Measurements from ENCODE around the gene MAML3.

The MAML3 gene

DNA sequence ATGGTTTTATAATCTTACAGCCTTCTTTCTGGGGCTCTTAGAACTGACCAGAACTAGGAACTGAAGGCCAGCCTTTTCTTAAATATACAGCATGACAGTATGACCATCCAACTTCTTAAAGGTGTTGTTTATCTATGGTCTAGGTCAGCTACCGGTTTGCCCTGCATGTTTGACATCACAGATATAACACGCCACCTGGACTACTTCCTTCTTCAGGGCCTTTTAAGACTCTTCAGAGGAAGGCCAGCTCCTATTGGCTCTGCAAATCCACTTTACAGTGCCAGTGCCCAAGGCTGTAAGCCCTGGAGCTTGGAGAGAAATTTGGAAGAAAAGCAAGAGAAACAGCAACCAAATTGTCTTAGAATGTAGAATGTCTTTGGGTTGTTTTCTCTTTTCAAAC is 302.9 kb downstream of the MAML3 start:
- no peak for DNase-seq (ENCODE audit: extremely low read depth, low read depth)
- no peak overlapping the region for H3K4me3 ChIP-seq (replicated peaks; ENCODE audit: low read depth, low read length)

DNA sequence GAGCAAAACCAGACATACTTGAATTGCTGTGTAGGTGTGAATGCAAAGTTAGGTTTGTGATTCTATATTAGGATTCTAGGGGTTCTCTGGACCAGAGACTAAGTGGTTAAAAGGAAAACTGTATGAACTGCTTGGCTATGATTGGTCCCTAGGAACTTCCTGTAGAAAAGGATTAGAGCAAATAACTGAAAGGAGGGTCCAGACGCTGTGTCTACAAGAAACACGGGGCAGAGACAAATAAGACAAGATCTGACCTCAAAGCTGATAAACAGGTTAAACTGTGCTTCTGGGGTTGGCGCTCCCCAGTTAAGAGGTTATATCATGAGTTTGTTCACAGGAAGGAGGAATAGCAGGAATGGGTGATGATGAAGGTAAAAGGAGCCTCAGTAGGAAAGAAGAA is 304.8 kb downstream of the MAML3 start:
- H3K4me3 ChIP-seq (replicated peaks; ENCODE audit: low read depth, low read length), result no peak overlapping the region

More for the DNA sequence above, 302.9 kb downstream of the MAML3 start:
- TF ChIP-seq, protein P1, sequence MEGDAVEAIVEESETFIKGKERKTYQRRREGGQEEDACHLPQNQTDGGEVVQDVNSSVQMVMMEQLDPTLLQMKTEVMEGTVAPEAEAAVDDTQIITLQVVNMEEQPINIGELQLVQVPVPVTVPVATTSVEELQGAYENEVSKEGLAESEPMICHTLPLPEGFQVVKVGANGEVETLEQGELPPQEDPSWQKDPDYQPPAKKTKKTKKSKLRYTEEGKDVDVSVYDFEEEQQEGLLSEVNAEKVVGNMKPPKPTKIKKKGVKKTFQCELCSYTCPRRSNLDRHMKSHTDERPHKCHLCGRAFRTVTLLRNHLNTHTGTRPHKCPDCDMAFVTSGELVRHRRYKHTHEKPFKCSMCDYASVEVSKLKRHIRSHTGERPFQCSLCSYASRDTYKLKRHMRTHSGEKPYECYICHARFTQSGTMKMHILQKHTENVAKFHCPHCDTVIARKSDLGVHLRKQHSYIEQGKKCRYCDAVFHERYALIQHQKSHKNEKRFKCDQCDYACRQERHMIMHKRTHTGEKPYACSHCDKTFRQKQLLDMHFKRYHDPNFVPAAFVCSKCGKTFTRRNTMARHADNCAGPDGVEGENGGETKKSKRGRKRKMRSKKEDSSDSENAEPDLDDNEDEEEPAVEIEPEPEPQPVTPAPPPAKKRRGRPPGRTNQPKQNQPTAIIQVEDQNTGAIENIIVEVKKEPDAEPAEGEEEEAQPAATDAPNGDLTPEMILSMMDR (IDR thresholded peaks at IDR 0.05; ENCODE audit: low read depth, low read length, missing control alignments), result no peak

DNA sequence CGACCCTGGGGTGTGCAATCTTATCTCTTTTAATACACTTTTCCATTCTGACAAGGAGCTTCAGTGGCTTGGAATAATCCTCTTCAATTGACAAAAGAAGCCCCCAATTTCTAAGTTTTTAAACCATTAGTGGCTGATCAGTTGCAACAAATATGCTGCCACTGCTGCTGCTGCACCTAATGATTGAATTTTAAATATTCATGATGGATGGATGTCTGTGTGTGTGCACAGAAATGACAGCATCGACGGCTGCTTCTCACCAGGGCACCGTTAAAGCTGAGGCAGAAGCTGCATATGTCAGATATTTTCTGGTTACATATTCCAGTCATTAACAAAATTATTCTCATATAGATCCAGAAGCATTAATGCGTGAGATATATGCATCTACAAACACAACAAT is 306.0 kb downstream of the MAML3 start:
- DNase-seq (ENCODE audit: extremely low read depth, low read depth), result no peak
- no peak overlapping the region for H3K4me3 ChIP-seq (replicated peaks; ENCODE audit: low read depth, low read length)
- TF ChIP-seq, protein P1 (IDR thresholded peaks at IDR 0.05; ENCODE audit: low read depth, low read length, missing control alignments), result no peak

More for the DNA sequence above, 304.8 kb downstream of the MAML3 start:
- no peak for DNase-seq (ENCODE audit: extremely low read depth, low read depth)
- TF ChIP-seq, protein P1 (IDR thresholded peaks at IDR 0.05; ENCODE audit: low read depth, low read length, missing control alignments), result no peak

DNA sequence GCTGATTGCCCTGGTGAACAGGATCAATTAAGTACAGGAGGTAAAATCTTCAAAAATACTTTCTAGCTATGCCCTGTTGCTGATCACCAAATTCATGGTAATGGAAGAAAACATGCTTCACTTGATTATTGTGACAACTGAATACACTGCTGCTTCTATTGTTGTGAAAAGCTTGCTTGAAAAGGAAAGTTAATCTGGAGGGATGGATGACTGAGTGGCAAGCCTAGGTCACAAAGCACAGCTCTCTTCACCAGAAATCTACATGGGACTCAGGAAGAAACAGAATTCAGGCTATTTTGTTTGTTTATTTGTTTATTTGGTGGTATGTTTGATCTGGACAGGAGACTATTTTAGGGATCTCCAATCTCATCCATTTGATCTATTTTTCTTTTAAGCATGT is 306.4 kb downstream of the MAML3 start:
- TF ChIP-seq, protein P1 (IDR thresholded peaks at IDR 0.05; ENCODE audit: low read depth, low read length, missing control alignments), result no peak
- no peak overlapping the region for H3K4me3 ChIP-seq (replicated peaks; ENCODE audit: low read depth, low read length)
- DNase-seq (ENCODE audit: extremely low read depth, low read depth), result no peak

DNA sequence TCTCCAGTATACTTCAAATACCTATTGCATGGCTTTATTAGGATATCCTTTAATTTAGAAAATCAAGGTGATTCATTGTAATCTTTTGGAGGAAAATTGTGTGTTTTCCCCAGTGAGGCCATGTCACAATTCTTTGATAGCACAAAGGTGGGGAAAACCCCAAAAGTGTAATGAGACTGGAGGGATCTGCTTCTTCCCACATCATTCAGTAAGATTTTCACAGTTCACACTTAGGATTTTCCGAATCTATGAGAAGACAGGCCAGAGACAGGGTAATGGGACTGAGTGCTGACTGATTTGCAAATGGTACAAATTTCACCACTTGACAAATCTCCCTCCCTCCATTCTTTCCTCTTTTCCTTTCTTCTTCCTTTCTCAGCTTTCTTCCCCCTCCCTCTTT is 307.2 kb downstream of the MAML3 start:
- TF ChIP-seq, protein P1 (IDR thresholded peaks at IDR 0.05; ENCODE audit: low read depth, low read length, missing control alignments), result no peak
- DNase-seq (ENCODE audit: extremely low read depth, low read depth), result no peak
- H3K4me3 ChIP-seq (replicated peaks; ENCODE audit: low read depth, low read length), result no peak overlapping the region

DNA sequence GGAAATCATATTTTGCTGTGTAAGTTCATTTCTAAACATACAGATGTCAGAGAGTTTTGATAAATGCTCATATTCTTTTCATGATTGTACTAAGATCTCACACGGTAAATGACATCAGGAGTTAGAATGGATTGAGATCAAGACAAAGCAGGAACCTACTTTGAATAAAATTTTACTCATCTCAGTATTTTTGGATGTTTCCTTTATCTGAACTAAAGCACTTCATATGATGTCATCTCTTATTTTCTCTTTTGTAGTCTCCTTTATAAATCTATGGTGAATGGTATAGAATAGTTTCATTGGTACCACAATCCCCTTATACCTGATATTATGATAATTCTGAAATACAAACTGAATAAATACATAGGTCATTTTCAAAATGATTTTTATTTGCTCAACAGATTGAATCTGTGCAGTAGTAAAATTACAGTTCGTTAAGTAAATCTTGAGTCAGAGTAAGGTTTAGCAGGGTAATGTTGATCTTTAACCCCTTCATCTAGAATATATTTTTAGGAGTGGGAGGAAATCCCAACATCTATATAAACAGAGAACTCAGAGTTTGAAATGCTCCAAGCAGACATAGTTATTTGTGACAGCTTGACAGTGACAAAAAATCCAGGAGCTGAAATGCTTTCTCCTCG is 308.4 kb downstream of the MAML3 start:
- H3K4me3 ChIP-seq (replicated peaks; ENCODE audit: low read depth, low read length), result no peak overlapping the region
- TF ChIP-seq, protein P1 (IDR thresholded peaks at IDR 0.05; ENCODE audit: low read depth, low read length, missing control alignments), result no peak
- no peak for DNase-seq (ENCODE audit: extremely low read depth, low read depth)

Measured in HFF-Myc (cell line).